ENCODE data around the gene SORBS2.

DNA sequence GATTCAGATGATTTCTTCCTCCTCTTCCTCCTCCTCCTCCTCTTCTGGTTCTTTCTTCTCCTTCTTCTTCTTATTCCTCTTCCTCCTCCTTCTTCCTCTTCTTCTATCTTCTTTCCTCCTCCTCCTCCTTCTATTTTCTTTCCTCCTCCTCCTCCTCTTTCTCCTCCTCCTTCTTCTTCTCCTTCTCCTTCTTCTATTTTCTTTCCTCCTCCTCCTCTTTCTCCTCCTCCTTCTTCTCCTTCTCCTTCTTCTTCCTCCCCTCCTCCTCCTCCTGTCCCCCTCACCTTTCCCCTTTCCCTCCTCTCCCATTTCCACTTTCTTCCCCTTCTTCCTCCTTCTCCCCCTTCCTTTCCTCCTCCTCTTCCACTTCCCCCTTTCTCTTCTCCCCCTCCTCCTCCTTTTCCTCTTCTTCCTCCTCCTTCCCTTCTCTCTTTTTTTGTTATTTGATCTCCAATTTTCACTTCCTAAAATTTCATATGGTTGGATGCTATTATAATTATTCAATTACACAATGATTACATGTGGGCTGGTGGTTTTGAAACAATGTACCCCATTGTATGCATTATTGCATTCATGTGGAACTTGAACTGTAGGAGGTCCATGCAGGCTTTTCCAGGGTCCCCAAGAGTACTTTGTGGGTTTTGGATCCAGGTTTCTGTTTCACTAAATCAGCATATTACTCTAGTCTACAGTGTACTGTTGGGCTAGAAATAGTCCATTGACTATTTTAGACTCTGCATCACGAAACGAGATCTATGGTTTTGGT is 68.1 kb downstream of the SORBS2 start:
- TF ChIP-seq, protein P1, sequence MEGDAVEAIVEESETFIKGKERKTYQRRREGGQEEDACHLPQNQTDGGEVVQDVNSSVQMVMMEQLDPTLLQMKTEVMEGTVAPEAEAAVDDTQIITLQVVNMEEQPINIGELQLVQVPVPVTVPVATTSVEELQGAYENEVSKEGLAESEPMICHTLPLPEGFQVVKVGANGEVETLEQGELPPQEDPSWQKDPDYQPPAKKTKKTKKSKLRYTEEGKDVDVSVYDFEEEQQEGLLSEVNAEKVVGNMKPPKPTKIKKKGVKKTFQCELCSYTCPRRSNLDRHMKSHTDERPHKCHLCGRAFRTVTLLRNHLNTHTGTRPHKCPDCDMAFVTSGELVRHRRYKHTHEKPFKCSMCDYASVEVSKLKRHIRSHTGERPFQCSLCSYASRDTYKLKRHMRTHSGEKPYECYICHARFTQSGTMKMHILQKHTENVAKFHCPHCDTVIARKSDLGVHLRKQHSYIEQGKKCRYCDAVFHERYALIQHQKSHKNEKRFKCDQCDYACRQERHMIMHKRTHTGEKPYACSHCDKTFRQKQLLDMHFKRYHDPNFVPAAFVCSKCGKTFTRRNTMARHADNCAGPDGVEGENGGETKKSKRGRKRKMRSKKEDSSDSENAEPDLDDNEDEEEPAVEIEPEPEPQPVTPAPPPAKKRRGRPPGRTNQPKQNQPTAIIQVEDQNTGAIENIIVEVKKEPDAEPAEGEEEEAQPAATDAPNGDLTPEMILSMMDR (IDR thresholded peaks at IDR 0.05; ENCODE audit: extremely low read depth in 1 of 2, insufficient read depth in 1 of 2, low read depth in 1 of 2, low read length in 2 of 2): no peak
- no peak for TF ChIP-seq EZH2 (IDR thresholded peaks at IDR 0.05; ENCODE audit: borderline replicate concordance, low read depth, low read length, severe bottlenecking)

Data from endothelial cell of umbilical vein (primary cell).